Skeletal muscle satellite cell (primary cell): ENCODE data around the gene NOS1AP.

ENCODE experiments used
- H3K27me3 ChIP-seq: 2 replicates; pipeline ENCODE4 v1.7.0; 2013; ENCODE audit warnings: low read length; ENCODE audit not compliant: control insufficient read depth, insufficient read depth
- H3K36me3 ChIP-seq: 2 replicates; pipeline ENCODE4 v1.7.0; 2013; ENCODE audit warnings: mild to moderate bottlenecking, control low read depth, low read length; ENCODE audit not compliant: insufficient read depth
- H3K4me1 ChIP-seq: 2 replicates; pipeline ENCODE4 v1.7.0; 2013; ENCODE audit warnings: low read length; ENCODE audit not compliant: control insufficient read depth, insufficient read depth
- H3K4me2 ChIP-seq: 2 replicates; pipeline ENCODE4 v1.7.0; 2013; ENCODE audit warnings: mild to moderate bottlenecking, low read length
- H3K4me3 ChIP-seq: 2 replicates; pipeline ENCODE4 v1.7.0; 2013; ENCODE audit warnings: low read length
- H3K9ac ChIP-seq: 2 replicates; pipeline ENCODE4 v1.7.0; 2013; ENCODE audit warnings: mild to moderate bottlenecking, low read depth, low read length, moderate library complexity
- H3K9me3 ChIP-seq: replicated peaks from 2 replicates; pipeline ENCODE4 v1.7.0; 2013; ENCODE audit warnings: mild to moderate bottlenecking, control low read depth, low read length

Gene NOS1AP

GRCh38 chr1:162091681-162092524 lies 22.4 kb downstream of the NOS1AP start:
- H3K36me3 ChIP-seq = no peaks in the 10 kb centered on the region
- H3K4me2 ChIP-seq = no peak overlapping the region
- peaks cover under 1% of the 10 kb centered on the region for H3K27me3 ChIP-seq
- H3K9ac ChIP-seq = no peak overlapping the region
- no peaks in the 10 kb centered on the region for H3K9me3 ChIP-seq
- no peaks in the 10 kb centered on the region for H3K4me1 ChIP-seq
- no peak overlapping the region for H3K4me3 ChIP-seq

GRCh38 chr1:162093095-162093494 lies 23.6 kb downstream of the NOS1AP start:
- no peaks in the 10 kb centered on the region for H3K9me3 ChIP-seq
- H3K4me3 ChIP-seq = no peak overlapping the region
- no peak overlapping the region for H3K9ac ChIP-seq
- no peaks in the 10 kb centered on the region for H3K4me1 ChIP-seq
- H3K36me3 ChIP-seq = no peaks in the 10 kb centered on the region
- H3K27me3 ChIP-seq = peaks cover 2% of the 10 kb centered on the region
- no peak overlapping the region for H3K4me2 ChIP-seq

- H3K4me2 ChIP-seq = no peak overlapping the region
- H3K9me3 ChIP-seq = no peaks in the 10 kb centered on the region
- H3K4me3 ChIP-seq = no peak overlapping the region
- H3K9ac ChIP-seq = no peak overlapping the region
- no peaks in the 10 kb centered on the region for H3K36me3 ChIP-seq
- no peaks in the 10 kb centered on the region for H3K4me1 ChIP-seq
- peaks cover 2% of the 10 kb centered on the region for H3K27me3 ChIP-seq
Observed at GRCh38 chr1:162094271-162094670, 24.8 kb downstream of the NOS1AP start.

- Histone ChIP-seq H3K4me1 (no peaks in the 10 kb centered on the region), H3K4me2 (no peak overlapping the region), H3K36me3 (no peaks in the 10 kb centered on the region), H3K4me3 (no peak overlapping the region), H3K27me3 (peaks cover 2% of the 10 kb centered on the region), H3K9ac (no peak overlapping the region), H3K9me3 (no peaks in the 10 kb centered on the region)
Observed at GRCh38 chr1:162094723-162095122, 25.2 kb downstream of the NOS1AP start.

GRCh38 chr1:162107911-162108310 lies 38.4 kb downstream of the NOS1AP start:
- Histone ChIP-seq H3K9ac (no peak overlapping the region), H3K9me3 (no peaks in the 10 kb centered on the region), H3K4me1 (no peaks in the 10 kb centered on the region), H3K4me2 (no peak overlapping the region), H3K4me3 (no peak overlapping the region), H3K36me3 (no peaks in the 10 kb centered on the region), H3K27me3 (peaks cover 34% of the 10 kb centered on the region)

GRCh38 chr1:162108426-162108825 lies 38.9 kb downstream of the NOS1AP start:
- Histone ChIP-seq H3K4me2 (no peak overlapping the region), H3K9ac (no peak overlapping the region), H3K9me3 (no peaks in the 10 kb centered on the region), H3K4me1 (no peaks in the 10 kb centered on the region), H3K4me3 (no peak overlapping the region), H3K27me3 (peaks cover 31% of the 10 kb centered on the region), H3K36me3 (no peaks in the 10 kb centered on the region)

- no peaks in the 10 kb centered on the region for H3K36me3 ChIP-seq
- no peaks in the 10 kb centered on the region for H3K9me3 ChIP-seq
- H3K4me3 ChIP-seq = no peak overlapping the region
- H3K27me3 ChIP-seq = peaks cover 32% of the 10 kb centered on the region
- H3K4me2 ChIP-seq = no peak overlapping the region
- no peak overlapping the region for H3K9ac ChIP-seq
- H3K4me1 ChIP-seq = no peaks in the 10 kb centered on the region
Observed at GRCh38 chr1:162110910-162111309, 41.4 kb downstream of the NOS1AP start.

GRCh38 chr1:162111572-162111971 lies 42.1 kb downstream of the NOS1AP start:
- no peaks in the 10 kb centered on the region for H3K36me3 ChIP-seq
- no peaks in the 10 kb centered on the region for H3K9me3 ChIP-seq
- H3K9ac ChIP-seq = no peak overlapping the region
- no peak overlapping the region for H3K4me3 ChIP-seq
- H3K27me3 ChIP-seq = peaks cover 31% of the 10 kb centered on the region
- no peaks in the 10 kb centered on the region for H3K4me1 ChIP-seq
- no peak overlapping the region for H3K4me2 ChIP-seq

- Histone ChIP-seq H3K4me3 (no peak overlapping the region), H3K4me1 (no peaks in the 10 kb centered on the region), H3K36me3 (no peaks in the 10 kb centered on the region), H3K9ac (no peak overlapping the region), H3K9me3 (no peaks in the 10 kb centered on the region), H3K27me3 (peaks cover 36% of the 10 kb centered on the region), H3K4me2 (no peak overlapping the region)
Observed at GRCh38 chr1:162113419-162113818, 43.9 kb downstream of the NOS1AP start.

GRCh38 chr1:162117039-162117774 lies 47.7 kb downstream of the NOS1AP start:
- H3K4me1 ChIP-seq = no peaks in the 10 kb centered on the region
- peaks cover 36% of the 10 kb centered on the region for H3K27me3 ChIP-seq
- H3K9ac ChIP-seq = no peak overlapping the region
- no peak overlapping the region for H3K4me2 ChIP-seq
- H3K4me3 ChIP-seq = no peak overlapping the region
- no peaks in the 10 kb centered on the region for H3K9me3 ChIP-seq
- no peaks in the 10 kb centered on the region for H3K36me3 ChIP-seq

- Histone ChIP-seq H3K4me1 (no peaks in the 10 kb centered on the region), H3K27me3 (peaks cover 36% of the 10 kb centered on the region), H3K9ac (no peak overlapping the region), H3K9me3 (no peaks in the 10 kb centered on the region), H3K4me2 (no peak overlapping the region), H3K36me3 (no peaks in the 10 kb centered on the region), H3K4me3 (no peak overlapping the region)
Observed at GRCh38 chr1:162118063-162118462, 48.6 kb downstream of the NOS1AP start.
